Adrenal gland (tissue), 5 donors: ENCODE data around the gene IRX5.

Experiments used
- CTCF ChIP-seq, 6 experiments: fragments of 450-650 bp in 4 of 6; fragments of 200-600 bp in 2 of 6; sonication (generic) in 1 of 6; IDR thresholded peaks; 1 replicate in 5 of 6; 2 replicates in 1 of 6; pipeline versions ENCODE4 v1.5.1 to v1.8.0; 2016 to 2021; ENCODE audit warnings: antibody characterized with exemption in 6 of 6, mild to moderate bottlenecking in 2 of 6, moderate library complexity in 1 of 6
- POLR2A ChIP-seq, 2 donors: fragments of 450-650 bp; IDR thresholded peaks; one replicate each; pipeline ENCODE4 v1.6.1; 2017; ENCODE audit warnings: antibody characterized with exemption in 2 of 2, mild to moderate bottlenecking in 2 of 2, moderate library complexity in 1 of 2
- donor health status: DM: no; HTN: no; CAD: no.

DNA sequence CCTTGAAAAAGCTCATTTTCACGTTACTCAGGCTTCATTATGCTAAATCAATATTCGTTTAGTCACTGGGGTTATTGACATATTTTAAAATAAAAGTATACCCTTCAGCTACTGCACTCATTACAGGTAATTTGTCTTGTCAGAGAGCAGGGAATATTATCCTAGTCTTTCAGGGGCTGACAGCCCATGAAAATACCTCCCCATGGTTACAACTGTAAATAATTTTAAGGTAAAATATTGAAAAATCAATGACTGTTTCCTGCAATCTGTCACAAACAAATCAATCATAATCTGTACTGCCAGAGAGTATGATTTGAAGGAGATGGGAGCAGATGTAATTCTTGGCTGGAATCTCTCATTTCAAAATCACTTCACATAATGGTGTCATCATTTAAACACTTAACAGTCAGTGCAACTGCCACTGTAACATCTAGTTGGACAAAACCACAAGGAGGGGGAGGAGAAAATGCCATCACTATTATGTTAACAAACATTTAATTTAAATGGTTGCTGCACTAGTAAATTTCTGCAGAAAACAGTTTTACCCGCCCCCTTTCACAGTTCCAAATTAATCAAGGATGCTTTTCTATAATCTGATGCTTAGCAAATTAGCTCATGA is 9.3 kb upstream of the IRX5 start:
- TF ChIP-seq CTCF (IDR thresholded peaks at IDR 0.05) (no peak), POLR2A (IDR thresholded peaks at IDR 0.05) (no peak)
